Measurements from ENCODE around the gene SPAG16. TPM values are rescaled to one million over a fixed set of nuclear protein-coding genes. Genes with fewer than 3 reads are reported as not detected.
A peak's percentile ranks its signal among the peaks of the same experiment; 100 is the strongest.

The SPAG16 gene
- total and polyA plus RNA-seq, 11 donors, result 9.8 to 26.1 (median 15.2) TPM

- no peak overlapping the region for H3K27ac ChIP-seq
- 80 to 94% (median 87%) methylated on average over 1 of the region's 1 CpG for WGBS, 4 donors
- intact Hi-C loops (cut with DNase I), result loop anchor here in 1 of 10 donors (5.0 kb wide), 1 partner anchor 550 kb away; no protein-coding TSS in a partner anchor
- no peak for TF ChIP-seq POLR2A (IDR thresholded peaks at IDR 0.05)
- TF ChIP-seq, protein P1, sequence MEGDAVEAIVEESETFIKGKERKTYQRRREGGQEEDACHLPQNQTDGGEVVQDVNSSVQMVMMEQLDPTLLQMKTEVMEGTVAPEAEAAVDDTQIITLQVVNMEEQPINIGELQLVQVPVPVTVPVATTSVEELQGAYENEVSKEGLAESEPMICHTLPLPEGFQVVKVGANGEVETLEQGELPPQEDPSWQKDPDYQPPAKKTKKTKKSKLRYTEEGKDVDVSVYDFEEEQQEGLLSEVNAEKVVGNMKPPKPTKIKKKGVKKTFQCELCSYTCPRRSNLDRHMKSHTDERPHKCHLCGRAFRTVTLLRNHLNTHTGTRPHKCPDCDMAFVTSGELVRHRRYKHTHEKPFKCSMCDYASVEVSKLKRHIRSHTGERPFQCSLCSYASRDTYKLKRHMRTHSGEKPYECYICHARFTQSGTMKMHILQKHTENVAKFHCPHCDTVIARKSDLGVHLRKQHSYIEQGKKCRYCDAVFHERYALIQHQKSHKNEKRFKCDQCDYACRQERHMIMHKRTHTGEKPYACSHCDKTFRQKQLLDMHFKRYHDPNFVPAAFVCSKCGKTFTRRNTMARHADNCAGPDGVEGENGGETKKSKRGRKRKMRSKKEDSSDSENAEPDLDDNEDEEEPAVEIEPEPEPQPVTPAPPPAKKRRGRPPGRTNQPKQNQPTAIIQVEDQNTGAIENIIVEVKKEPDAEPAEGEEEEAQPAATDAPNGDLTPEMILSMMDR (IDR thresholded peaks at IDR 0.05), result no peak
- H3K27me3 ChIP-seq, result peaks cover 0 to 7% (median 0%) of the 10 kb centered on the region in 9 donors
- peaks cover 0 to 6% (median 0%) of the 10 kb centered on the region in 12 donors for H3K4me1 ChIP-seq
- no peaks in the 10 kb centered on the region for H3K36me3 ChIP-seq
- no peaks in the 10 kb centered on the region for H3K9me3 ChIP-seq
- ATAC-seq (no peak), DNase-seq (no peak)
- no peak overlapping the region for H3K4me3 ChIP-seq
Measured at GRCh38 chr2:213237251-213237650, 47.0 kb upstream of the SPAG16 start.

DNA sequence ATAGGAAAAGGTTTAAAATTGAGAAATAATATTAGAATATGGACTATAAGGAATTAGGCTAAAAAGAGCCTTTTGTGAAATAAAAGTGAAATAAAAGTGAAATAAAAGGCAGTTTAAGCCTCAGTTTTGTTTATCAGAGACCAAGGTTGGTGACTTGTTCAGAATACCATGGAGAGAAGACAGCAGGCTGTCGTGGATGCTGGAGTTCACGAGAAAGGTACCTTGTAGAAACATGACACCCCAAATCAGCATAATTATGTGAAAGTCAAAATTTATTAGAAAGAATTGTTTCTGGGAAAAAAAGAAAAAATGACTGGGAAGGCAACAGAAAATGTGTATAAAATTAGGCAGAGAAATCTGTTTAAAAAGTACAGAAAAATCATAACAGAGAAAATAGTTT, 46.5 kb upstream of the SPAG16 start:
- intact Hi-C loops (cut with DNase I), result loop anchor here in 1 of 10 donors (5.0 kb wide), 1 partner anchor 550 kb away; no protein-coding TSS in a partner anchor
- DNase-seq (no peak), ATAC-seq (no peak)
- Histone ChIP-seq H3K27me3 (peaks cover 0 to 7% (median 0%) of the 10 kb centered on the region in 9 donors), H3K4me3 (no peak overlapping the region), H3K9me3 (no peaks in the 10 kb centered on the region), H3K36me3 (no peaks in the 10 kb centered on the region), H3K27ac (no peak overlapping the region), H3K4me1 (peaks cover 0 to 6% (median 0%) of the 10 kb centered on the region in 12 donors)
- TF ChIP-seq POLR2A (IDR thresholded peaks at IDR 0.05), result no peak
- TF ChIP-seq, protein P1 (IDR thresholded peaks at IDR 0.05), result no peak
- 67 to 84% (median 77%) methylated on average over 2 of the region's 2 CpGs for WGBS, 4 donors

- DNase-seq (peak in 1 of 5 donors; percentile 20), ATAC-seq (peak in 2 of 4 donors; percentile 24 to 42)
- Histone ChIP-seq H3K36me3 (no peaks in the 10 kb centered on the region), H3K9me3 (no peaks in the 10 kb centered on the region), H3K27me3 (peaks cover 0 to 4% (median 0%) of the 10 kb centered on the region in 9 donors), H3K27ac (no peak overlapping the region), H3K4me1 (peaks cover 0 to 6% (median 0%) of the 10 kb centered on the region in 12 donors), H3K4me3 (no peak overlapping the region)
- 21 to 31% (median 23%) methylated on average over 3 of the region's 3 CpGs for WGBS, 4 donors
- intact Hi-C loops (cut with DNase I), result loop anchor here in 1 of 10 donors (5.0 kb wide), 1 partner anchor 552 kb away; no protein-coding TSS in a partner anchor
- TF ChIP-seq, protein P1 (IDR thresholded peaks at IDR 0.05), result no peak
- no peak for TF ChIP-seq POLR2A (IDR thresholded peaks at IDR 0.05)
Measured at GRCh38 chr2:213238753-213239495, 45.3 kb upstream of the SPAG16 start.

- DNase-seq (no peak), ATAC-seq (no peak)
- TF ChIP-seq, protein P1 (IDR thresholded peaks at IDR 0.05), result no peak
- TF ChIP-seq POLR2A (IDR thresholded peaks at IDR 0.05), result no peak
- 93 to 97% (median 96%) methylated on average over 6 of the region's 6 CpGs for WGBS, 4 donors
- Histone ChIP-seq H3K27ac (no peak overlapping the region), H3K4me1 (peaks cover 0 to 6% (median 0%) of the 10 kb centered on the region in 12 donors), H3K27me3 (peaks cover 0 to 4% (median 0%) of the 10 kb centered on the region in 9 donors), H3K36me3 (no peaks in the 10 kb centered on the region), H3K9me3 (no peaks in the 10 kb centered on the region), H3K4me3 (no peak overlapping the region)
- intact Hi-C loops (cut with DNase I), result loop anchor here in 1 of 10 donors (10.0 kb wide), 1 partner anchor 557 kb away; no protein-coding TSS in a partner anchor
Measured at GRCh38 chr2:213241817-213242216, 42.4 kb upstream of the SPAG16 start.

All from heart left ventricle (tissue), 16 donors.